ENCODE results near the gene ABCC1.
"Not testable (repeated sequence)": the region's sequence is repeated elsewhere in the genome, so short reads cannot be mapped to it uniquely, and the experiment has no call there.

Gene ABCC1

DNA sequence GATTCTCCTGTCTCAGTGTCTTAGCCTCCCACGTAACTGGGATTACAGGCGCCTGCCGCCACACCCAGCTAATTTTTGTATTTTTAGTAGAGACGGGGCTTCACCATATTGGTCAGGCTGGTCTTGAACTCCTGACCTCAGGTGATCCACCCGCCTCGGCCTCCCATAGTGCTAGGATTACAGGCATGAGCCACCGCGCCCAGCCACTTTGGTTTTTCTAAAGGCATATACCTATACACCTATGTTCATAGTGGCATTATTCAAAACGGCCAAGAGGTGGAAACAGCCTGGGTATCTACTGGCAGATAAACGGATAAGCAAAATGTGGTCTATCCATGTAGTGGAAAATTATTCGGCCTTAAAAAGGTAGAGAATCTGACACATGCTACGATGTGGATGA, 203.6 kb downstream of the ABCC1 start:
- DNase-seq (ENCODE audit: low read depth in 2 of 3, low spot score in 2 of 3) = not testable (repeated sequence)

- DNase-seq (ENCODE audit: low read depth in 2 of 3, low spot score in 2 of 3) = no peak
These were observed 205.0 kb downstream of the ABCC1 start for GRCh38 chr16:16154281-16154951.

DNA sequence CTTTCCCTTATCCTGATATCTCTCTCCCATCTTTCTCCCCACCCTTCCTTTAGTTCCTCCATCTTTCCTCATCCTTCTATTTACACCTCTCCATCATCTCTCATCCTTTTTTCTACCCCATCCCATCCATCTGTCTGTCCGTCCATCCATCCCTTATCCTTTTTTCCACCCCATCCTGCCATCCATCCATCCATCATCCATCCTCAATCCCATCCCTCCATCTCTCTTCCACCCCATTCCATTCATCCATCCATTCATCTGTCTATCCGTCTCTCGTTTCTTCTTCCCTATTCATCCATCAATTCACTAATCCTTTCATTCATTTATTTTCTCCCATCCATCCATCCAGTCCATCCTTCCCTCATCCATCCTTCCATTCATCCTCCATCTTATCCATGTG, 205.8 kb downstream of the ABCC1 start:
- DNase-seq (ENCODE audit: low read depth in 2 of 3, low spot score in 2 of 3) = no peak

GRCh38 chr16:16157166-16157565, 207.8 kb downstream of the ABCC1 start:
- DNase-seq (ENCODE audit: low read depth in 2 of 3, low spot score in 2 of 3) = no peak

GRCh38 chr16:16158082-16158658, 208.8 kb downstream of the ABCC1 start:
- DNase-seq (ENCODE audit: low read depth in 2 of 3, low spot score in 2 of 3) = no peak

DNA sequence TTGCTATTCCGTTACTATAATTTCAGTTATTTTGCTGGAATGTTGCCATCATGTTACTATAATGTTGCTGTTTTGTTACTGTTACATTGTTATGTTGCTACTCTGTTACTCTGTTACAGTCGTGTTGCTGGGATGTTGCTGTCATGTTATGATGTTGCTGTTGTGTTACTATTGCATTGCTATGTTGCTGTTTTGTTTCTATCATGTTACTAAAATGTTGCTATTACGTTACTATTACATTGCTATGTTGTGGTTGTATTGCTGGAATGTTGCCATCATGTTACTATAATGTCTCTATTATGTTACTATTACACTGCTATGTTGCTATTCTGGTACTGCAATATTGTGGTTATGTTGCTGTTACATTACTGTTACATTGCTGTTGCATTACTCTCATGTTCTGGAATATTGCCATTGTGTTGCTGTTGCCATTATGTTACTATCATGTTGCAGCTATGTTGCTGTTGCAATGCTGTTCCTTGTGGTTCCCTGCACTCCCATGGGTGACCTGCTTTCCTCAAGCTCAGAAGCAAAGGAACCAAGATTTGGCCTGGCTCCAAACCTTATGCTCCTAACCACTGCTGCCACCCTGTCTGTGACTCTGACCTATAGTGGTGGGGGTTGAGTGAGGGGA, 209.4 kb downstream of the ABCC1 start:
- DNase-seq (ENCODE audit: low read depth in 2 of 3, low spot score in 2 of 3) = no peak

DNA sequence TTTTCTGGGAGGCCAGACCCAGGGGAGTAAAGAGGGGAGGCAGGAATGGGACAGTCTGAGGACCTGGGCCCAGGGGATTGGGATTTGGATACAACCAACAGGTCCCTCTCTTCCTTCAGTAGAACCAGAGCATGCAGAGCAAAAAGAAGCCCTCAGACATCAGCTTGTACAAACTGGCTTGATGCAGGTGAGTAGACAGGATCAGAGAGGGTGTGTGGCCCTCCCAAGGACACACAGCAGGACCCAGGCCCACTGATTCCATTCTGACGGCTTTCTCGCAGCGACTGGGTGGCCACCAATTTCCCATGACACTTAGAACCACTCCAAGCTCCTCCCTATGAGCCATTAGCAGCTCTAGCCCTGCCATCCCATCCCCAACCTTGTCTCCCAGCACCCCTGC, 210.2 kb downstream of the ABCC1 start:
- no peak for DNase-seq (ENCODE audit: low read depth in 2 of 3, low spot score in 2 of 3)

- DNase-seq (ENCODE audit: low read depth in 2 of 3, low spot score in 2 of 3) = no peak
These were observed 211.9 kb downstream of the ABCC1 start for GRCh38 chr16:16161319-16161718.

DNA sequence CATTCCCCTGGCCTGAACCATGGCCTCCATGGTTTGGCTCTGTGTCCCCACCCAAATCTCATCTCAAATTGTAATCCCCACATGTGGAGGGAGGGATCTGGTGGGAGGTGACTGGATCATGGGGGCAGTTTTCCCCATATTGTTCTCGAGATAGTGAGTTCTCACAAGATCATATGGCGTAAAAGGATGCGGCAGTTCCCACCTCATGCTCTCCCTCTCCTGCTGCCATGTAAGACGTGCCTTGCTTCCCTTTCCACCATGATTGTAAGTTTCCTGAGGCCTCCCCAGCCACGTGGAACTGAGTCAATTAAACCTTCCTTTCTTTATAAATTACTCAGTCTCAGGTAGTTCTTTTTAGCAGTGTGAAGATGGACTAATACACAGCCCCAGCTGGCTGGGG, 212.4 kb downstream of the ABCC1 start:
- not testable (repeated sequence) for DNase-seq (ENCODE audit: low read depth in 2 of 3, low spot score in 2 of 3)

GRCh38 chr16:16162591-16162990, 213.2 kb downstream of the ABCC1 start:
- DNase-seq (ENCODE audit: low read depth in 2 of 3, low spot score in 2 of 3) = no peak

GRCh38 chr16:16163109-16163508, 213.7 kb downstream of the ABCC1 start:
- no peak for DNase-seq (ENCODE audit: low read depth in 2 of 3, low spot score in 2 of 3)

GRCh38 chr16:16163571-16163970, 214.2 kb downstream of the ABCC1 start:
- no peak for DNase-seq (ENCODE audit: low read depth in 2 of 3, low spot score in 2 of 3)

DNA sequence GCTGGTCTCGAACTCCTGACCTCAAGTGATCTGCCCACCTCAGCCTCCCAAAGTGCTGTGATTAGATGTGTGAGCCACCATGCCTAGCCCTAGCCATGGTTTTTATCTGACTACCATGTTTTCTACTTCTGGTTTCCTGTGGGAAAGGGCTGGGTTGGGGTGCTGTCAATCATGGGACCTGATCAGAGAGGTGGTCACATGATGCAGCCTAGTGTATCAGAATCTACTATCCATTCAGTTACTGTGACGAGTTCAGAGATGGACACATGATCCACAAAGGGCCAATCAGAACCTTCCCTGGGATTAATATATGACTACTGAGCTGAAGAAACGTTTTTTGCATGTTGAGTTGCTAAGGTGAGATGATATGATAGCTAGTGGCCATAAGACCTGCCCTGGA, 214.8 kb downstream of the ABCC1 start:
- no peak for DNase-seq (ENCODE audit: low read depth in 2 of 3, low spot score in 2 of 3)

- no peak for DNase-seq (ENCODE audit: low read depth in 2 of 3, low spot score in 2 of 3)
These were observed 216.7 kb downstream of the ABCC1 start for GRCh38 chr16:16166085-16166484.

- DNase-seq (ENCODE audit: low read depth in 2 of 3, low spot score in 2 of 3) = no peak
These were observed 217.5 kb downstream of the ABCC1 start for GRCh38 chr16:16166949-16167348.

DNA sequence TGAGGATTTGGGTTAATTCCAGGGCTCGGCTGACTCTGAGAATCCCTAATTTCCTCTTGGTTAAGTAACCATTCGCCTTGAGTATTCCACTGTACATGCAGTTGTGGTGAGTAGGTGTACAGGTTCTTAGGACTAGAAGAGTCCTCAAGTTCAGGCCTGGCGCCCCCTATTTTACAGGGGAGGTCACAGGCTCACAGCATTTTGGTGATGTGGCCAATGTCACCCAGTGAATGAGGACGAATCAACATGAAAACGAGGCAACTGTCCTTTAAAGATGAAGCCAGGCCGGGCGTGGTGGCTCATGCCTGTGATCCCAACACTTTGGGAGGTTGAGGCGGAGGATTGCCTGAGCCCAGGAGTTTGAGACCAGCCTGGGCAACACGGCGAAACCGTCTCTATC, 218.5 kb downstream of the ABCC1 start:
- DNase-seq (ENCODE audit: low read depth in 2 of 3, low spot score in 2 of 3) = no peak

- DNase-seq (ENCODE audit: low read depth in 2 of 3, low spot score in 2 of 3) = no peak
These were observed 219.0 kb downstream of the ABCC1 start for GRCh38 chr16:16168431-16168830.

GRCh38 chr16:16169615-16170014, 220.2 kb downstream of the ABCC1 start:
- DNase-seq (ENCODE audit: low read depth in 2 of 3, low spot score in 2 of 3) = no peak

DNA sequence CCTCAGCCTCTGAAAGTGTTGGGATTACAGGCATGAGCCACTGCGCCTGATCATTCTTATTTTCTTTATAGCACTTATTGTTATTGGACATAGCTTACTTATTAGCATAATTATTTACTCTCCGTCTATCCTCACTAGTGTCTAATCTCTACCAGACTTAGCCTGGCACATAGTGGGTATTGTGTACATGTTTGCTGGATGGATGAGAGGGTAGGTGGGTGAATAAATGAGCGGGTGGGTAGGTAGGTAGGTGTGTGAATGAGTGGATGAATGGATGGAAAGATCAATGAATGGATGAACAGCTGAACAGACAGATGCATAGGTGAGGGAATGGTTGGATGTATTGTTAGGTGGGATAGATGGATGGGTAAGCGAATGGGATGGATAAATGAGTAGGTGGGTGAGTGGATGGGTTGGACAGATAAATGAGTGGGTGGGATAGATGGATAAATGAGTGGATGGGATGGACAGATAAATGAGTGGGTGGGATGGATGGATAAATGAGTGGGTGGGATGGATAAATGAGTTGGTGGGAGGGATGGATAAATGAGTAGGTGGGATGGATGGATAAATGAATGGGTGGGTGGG, 222.0 kb downstream of the ABCC1 start:
- no peak for DNase-seq (ENCODE audit: low read depth in 2 of 3, low spot score in 2 of 3)

- no peak for DNase-seq (ENCODE audit: low read depth in 2 of 3, low spot score in 2 of 3)
These were observed 223.6 kb downstream of the ABCC1 start for GRCh38 chr16:16172991-16173390.

DNA sequence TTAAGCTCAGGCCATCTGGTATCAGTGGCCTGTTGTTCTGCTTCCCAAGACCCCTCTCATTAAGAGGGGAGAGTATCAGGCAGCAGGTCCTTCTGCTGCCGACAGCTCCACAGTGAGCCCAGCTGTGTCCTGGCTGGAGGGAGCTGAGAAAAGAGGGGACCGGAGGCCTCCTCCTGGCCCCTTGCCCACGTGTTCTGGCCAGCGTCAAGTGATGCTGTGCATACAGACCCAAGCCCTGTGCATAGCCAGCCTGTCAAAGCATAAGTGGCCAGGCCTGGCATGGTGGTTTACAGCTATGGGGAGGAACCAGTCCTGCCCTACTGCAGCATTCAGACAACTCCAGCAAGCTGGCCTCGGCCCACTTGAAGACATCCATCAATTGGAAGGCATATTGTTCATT, 225.9 kb downstream of the ABCC1 start:
- DNase-seq (ENCODE audit: low read depth in 2 of 3, low spot score in 2 of 3) = no peak

DNA sequence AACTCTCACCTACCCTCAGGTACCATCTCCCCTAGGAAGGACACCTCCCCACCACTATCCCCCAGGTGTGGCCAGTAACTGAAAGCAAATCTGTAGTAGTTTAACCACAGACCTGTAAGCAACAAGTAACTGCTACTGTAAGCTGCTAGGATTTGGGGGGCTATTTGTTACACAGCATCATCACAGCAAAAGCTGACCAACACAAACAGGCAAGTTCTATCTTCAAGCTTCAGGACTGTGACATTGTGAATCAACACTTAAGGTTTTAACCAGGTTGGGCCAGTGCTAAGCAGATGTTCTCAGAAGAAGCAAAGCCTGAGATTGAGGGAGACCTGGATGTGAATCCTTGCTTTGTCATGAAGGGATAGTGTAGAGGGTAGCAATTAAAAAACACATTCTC, 226.9 kb downstream of the ABCC1 start:
- no peak for DNase-seq (ENCODE audit: low read depth in 2 of 3, low spot score in 2 of 3)
